Panc1 (cell line): ENCODE results near the gene CMIP. TPM values are rescaled to one million over a fixed set of nuclear protein-coding genes. Genes with fewer than 3 reads are reported as not detected.
A peak's percentile ranks its signal among the peaks of the same experiment; 100 is the strongest.

Experiments used
- ATAC-seq: fragments of 200-7000 bp; cut with Tn5 transposase; 2 replicates; pipeline ENCODE4 v1.9.1; 2020; ENCODE audit warnings: mild to moderate bottlenecking, moderate library complexity
- BruUV-seq: library from RNA; stranded (reverse); fragments of 400-500 nt; replicated peaks from 2 replicates; lab custom pipeline; 2021; lab: Mats Ljungman, UMichigan
- CTCF ChIA-PET: fragments of 300-600 bp; sonication (Branson Sonifier 250); formaldehyde crosslinking; loops from one replicate; lab custom pipeline; 2022; ENCODE audit warnings: antibody characterized with exemption; lab: Charles Lee
- POLR2A ChIA-PET: fragments of 300-600 bp; sonication (Branson Sonifier 250); formaldehyde crosslinking; loops from one replicate; lab custom pipeline; 2022; ENCODE audit warnings: antibody characterized with exemption; lab: Charles Lee
- DNase-seq: peaks from one replicate; pipeline ENCODE4 v3.0.0-alpha.2; 2010; ENCODE audit warnings: low read depth, low spot score
- H3K27ac ChIP-seq: 2 replicates; pipeline ENCODE4 v1.5.1; 2011; ENCODE audit warnings: mild to moderate bottlenecking, low read length, inconsistent platforms
- H3K27me3 ChIP-seq: fragments of 200-500 bp; sonication (Bioruptor generic); 2 replicates; pipeline ENCODE4 v1.6.0; 2014; ENCODE audit warnings: low read length, inconsistent platforms; ENCODE audit not compliant: control insufficient read depth, insufficient read depth
- H3K36me3 ChIP-seq: fragments of 200-500 bp; sonication (Bioruptor generic); 2 replicates; pipeline ENCODE4 v1.5.1; 2014; ENCODE audit warnings: inconsistent platforms, mild to moderate bottlenecking, low read length, moderate library complexity; ENCODE audit not compliant: control insufficient read depth, insufficient read depth
- H3K4me1 ChIP-seq: 2 replicates; pipeline ENCODE4 v1.5.1; 2011; ENCODE audit warnings: inconsistent platforms, mild to moderate bottlenecking, low read length, moderate library complexity; ENCODE audit not compliant: control insufficient read depth, insufficient read depth
- H3K4me3 ChIP-seq, 2 experiments: 2 replicates each; pipeline ENCODE4 v1.5.1; 2011 to 2012; ENCODE audit warnings: low read depth in 2 of 2, low read length in 2 of 2, mild to moderate bottlenecking in 2 of 2, inconsistent platforms in 1 of 2, moderate library complexity in 1 of 2
- H3K9me3 ChIP-seq: fragments of 200-500 bp; sonication (Bioruptor generic); 2 replicates; pipeline ENCODE4 v1.5.1; 2014; ENCODE audit warnings: low read depth, mild to moderate bottlenecking, inconsistent platforms, low read length, moderate library complexity; ENCODE audit not compliant: control insufficient read depth, insufficient read depth
- CTCF ChIP-seq: fragments of 450-650 bp; IDR thresholded peaks from 2 replicates; pipeline ENCODE4 v1.5.1; 2017; ENCODE audit warnings: mild to moderate bottlenecking
- POLR2AphosphoS5 ChIP-seq: IDR thresholded peaks from 2 replicates; pipeline ENCODE4 v1.6.1; 2012; ENCODE audit warnings: mild to moderate bottlenecking, low read depth, low read length, moderate library complexity
- REST ChIP-seq, 2 experiments: IDR thresholded peaks; 2 replicates each; pipeline ENCODE4 v1.6.1; 2011 to 2012; ENCODE audit warnings: low read depth in 2 of 2, control low read depth in 1 of 2, low read length in 1 of 2, mild to moderate bottlenecking in 1 of 2, moderate library complexity in 1 of 2; ENCODE audit not compliant: insufficient read depth in 1 of 2
- SIN3A ChIP-seq: IDR thresholded peaks from 2 replicates; pipeline ENCODE4 v1.6.1; 2012; ENCODE audit warnings: low read depth, mild to moderate bottlenecking, low read length, moderate library complexity, borderline replicate concordance; ENCODE audit not compliant: insufficient read depth
- TCF7L2 ChIP-seq: IDR thresholded peaks from 2 replicates; pipeline ENCODE4 v1.6.1; 2011; ENCODE audit warnings: mild to moderate bottlenecking, low read depth, low read length, inconsistent platforms
- in situ Hi-C: cut with HindIII; loops from 2 replicates; pipeline ENCODE4 v1.10.0; 2016; ENCODE audit warnings: low sequenced_read_pairs, low pct_unique_long_range_greater_than_20kb
- intact Hi-C: fragments of 100-400 bp; cut with micrococcal nuclease; formaldehyde crosslinking; loops from one replicate; pipeline ENCODE4 v1.10.0; 2022; ENCODE audit not compliant: unreplicated experiment
- total RNA-seq: library from RNA; stranded (reverse); gene quantifications from one replicate; pipeline ENCODE4 v1.2.1, GENCODE V29; 2021; ENCODE audit not compliant: unreplicated experiment

Gene CMIP
- total RNA-seq, 1 experiment from 2014 or later = 49.7 TPM

DNA sequence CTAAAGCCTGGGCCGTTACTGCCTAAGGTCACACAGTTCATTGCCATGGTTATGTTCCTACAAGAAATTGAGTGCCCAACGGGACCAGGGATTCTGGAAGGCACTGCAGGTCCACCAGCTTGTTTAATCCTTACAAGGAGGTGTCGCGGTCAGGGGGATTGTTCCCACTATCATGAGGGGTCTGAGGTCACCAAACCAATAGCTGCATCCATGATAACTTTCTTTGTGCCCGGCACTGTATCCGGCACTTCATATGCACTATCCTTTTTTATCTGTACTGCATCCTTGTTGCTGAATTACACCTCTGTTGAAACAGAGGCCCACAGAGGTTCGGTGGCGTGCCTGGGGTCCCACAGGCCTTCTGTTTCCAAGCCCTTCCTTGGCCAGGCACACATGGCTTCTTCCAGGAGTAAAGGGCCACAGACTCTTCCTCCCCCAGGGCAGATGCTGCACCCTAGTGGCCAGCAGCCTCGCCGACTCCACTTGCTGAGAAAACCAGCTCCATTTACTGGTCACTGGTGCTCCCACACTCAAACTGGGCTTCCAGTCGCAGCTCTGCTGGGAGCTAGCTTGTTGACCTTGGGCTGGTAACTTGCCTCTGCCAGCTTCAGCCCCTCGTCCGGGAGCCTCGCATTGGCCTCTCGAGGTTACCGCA lies 252.5 kb downstream of the CMIP start:
- no peak overlapping the region for H3K4me3 ChIP-seq
- ATAC-seq (peak; percentile 76), DNase-seq (peak; percentile 22)
- no peaks in the 10 kb centered on the region for H3K4me1 ChIP-seq
- intact Hi-C loops = loop anchor here (2.0 kb wide), 1 partner anchor 74 kb away; no protein-coding TSS in a partner anchor
- ChIA-PET CTCF (interaction anchor here (0.7 to 1.5 kb wide), 2 partner anchors 129 to 293 kb away, joined by 6 to 7 read pairs; no protein-coding TSS in a partner anchor), POLR2A (no interaction called here)
- H3K9me3 ChIP-seq = no peaks in the 10 kb centered on the region
- TF ChIP-seq CTCF (peak; percentile 83), SIN3A (no peak)
- in situ Hi-C loops = no loop called here
- H3K36me3 ChIP-seq = no peaks in the 10 kb centered on the region; the same call in 1 of the 2 replicates
- no peaks in the 10 kb centered on the region for H3K27me3 ChIP-seq
- H3K27ac ChIP-seq = no peak overlapping the region
- BruUV-seq = no TSS peak

- TF ChIP-seq POLR2AphosphoS5 = no peak
- no peak for TF ChIP-seq SIN3A
- TF ChIP-seq TCF7L2 = no peak
- TF ChIP-seq CTCF = no peak; the same call in 1 of the 2 replicates
- no peak for TF ChIP-seq REST (IDR thresholded peaks at IDR 0.05; ENCODE audit: insufficient read depth in 1 of 2, low read depth in 2 of 2, low read length in 1 of 2)
- H3K9me3 ChIP-seq = no peaks in the 10 kb centered on the region
- H3K27me3 ChIP-seq = no peaks in the 10 kb centered on the region
- intact Hi-C loops (loop anchor here (2.0 kb wide), 1 partner anchor 75 kb away; no protein-coding TSS in a partner anchor), in situ Hi-C loops (no loop called here)
- H3K4me3 ChIP-seq = no peak overlapping the region
- no peak for ATAC-seq
- ChIA-PET POLR2A (no interaction called here), CTCF (interaction anchor here (0.7 to 1.5 kb wide), 2 partner anchors 130 to 293 kb away, joined by 6 to 7 read pairs; no protein-coding TSS in a partner anchor)
- H3K36me3 ChIP-seq = no peaks in the 10 kb centered on the region; the same call in 1 of the 2 replicates
- H3K4me1 ChIP-seq = no peaks in the 10 kb centered on the region
- no peak for DNase-seq
- BruUV-seq = no TSS peak
- no peak overlapping the region for H3K27ac ChIP-seq
These were observed 253.2 kb downstream of the CMIP start for GRCh38 chr16:81697616-81698309.
